Measurements from ENCODE around the gene KANSL1. TPM values are rescaled to one million over a fixed set of nuclear protein-coding genes. Genes with fewer than 3 reads are reported as not detected.

KANSL1 gene
- total RNA-seq, 2 donors from 2014 or later = 68.2 to 190 TPM

DNA sequence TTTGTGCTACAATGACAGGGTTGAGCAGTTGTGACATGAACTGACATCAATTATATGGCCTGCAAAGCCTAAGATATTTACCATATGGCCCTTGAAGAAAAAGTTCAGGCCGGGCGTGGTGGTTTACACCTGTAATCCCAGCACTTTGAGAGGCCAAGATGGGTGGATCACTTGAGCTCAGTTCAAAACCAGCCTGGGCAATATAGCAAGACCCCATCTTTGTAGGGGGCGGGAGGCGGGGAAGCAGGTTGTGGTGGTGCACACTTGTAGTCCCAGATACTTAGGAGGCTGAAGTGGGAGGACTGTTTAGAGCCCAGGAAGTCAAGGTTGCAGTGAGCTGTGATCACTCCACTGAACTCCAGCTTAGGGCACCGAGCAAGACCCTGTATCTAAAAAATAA lies 145.8 kb downstream of the KANSL1 start:
- Histone ChIP-seq H3K9me3 (no peaks in the 10 kb centered on the region), H3K27me3 (no peaks in the 10 kb centered on the region), H3K36me3 (replicated peaks in 1 of 2; ENCODE audit: insufficient read depth in 1 of 2, low read depth in 2 of 2) (peaks cover 6 to 17% of the 10 kb centered on the region in 2 donors), H3K27ac (peak overlapping the region in 2 of 4 donors; percentile 26 to 86), H3K4me3 (no peak overlapping the region), H3K4me1 (peaks cover 71% of the 10 kb centered on the region)
- no peak for ATAC-seq
- WGBS, 2 donors = 92 to 97% methylated on average over 5 of the region's 5 CpGs
- TF ChIP-seq POLR2A (IDR thresholded peaks at IDR 0.05) = no peak
- TF ChIP-seq, protein P1, sequence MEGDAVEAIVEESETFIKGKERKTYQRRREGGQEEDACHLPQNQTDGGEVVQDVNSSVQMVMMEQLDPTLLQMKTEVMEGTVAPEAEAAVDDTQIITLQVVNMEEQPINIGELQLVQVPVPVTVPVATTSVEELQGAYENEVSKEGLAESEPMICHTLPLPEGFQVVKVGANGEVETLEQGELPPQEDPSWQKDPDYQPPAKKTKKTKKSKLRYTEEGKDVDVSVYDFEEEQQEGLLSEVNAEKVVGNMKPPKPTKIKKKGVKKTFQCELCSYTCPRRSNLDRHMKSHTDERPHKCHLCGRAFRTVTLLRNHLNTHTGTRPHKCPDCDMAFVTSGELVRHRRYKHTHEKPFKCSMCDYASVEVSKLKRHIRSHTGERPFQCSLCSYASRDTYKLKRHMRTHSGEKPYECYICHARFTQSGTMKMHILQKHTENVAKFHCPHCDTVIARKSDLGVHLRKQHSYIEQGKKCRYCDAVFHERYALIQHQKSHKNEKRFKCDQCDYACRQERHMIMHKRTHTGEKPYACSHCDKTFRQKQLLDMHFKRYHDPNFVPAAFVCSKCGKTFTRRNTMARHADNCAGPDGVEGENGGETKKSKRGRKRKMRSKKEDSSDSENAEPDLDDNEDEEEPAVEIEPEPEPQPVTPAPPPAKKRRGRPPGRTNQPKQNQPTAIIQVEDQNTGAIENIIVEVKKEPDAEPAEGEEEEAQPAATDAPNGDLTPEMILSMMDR (IDR thresholded peaks at IDR 0.05) = no peak
- DNase-seq = no peak
- intact Hi-C loops (cut with DNase I) = no loop called here

DNA sequence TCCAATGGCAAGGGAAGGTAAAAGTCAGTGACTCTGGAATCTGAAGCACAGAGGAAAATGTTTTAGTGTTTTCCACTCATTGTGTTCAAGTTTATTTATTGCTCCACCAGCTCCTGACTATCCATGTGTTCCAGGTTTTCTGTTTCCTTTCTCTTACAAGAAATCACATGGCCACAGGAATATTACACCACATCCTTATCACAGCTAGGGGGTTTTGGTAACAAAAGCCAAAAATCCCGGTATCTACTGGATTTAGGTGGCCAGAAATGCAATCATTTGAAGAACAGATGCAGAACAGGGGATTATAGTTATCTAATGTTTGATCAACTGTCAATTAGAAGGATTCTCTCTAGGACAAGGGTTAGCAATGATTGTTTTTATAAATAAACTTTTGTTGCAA lies 146.3 kb downstream of the KANSL1 start:
- ATAC-seq (no peak), DNase-seq (no peak)
- Histone ChIP-seq H3K36me3 (replicated peaks in 1 of 2; ENCODE audit: insufficient read depth in 1 of 2, low read depth in 2 of 2) (peaks cover 6 to 17% of the 10 kb centered on the region in 2 donors), H3K9me3 (no peaks in the 10 kb centered on the region), H3K4me3 (no peak overlapping the region), H3K27me3 (no peaks in the 10 kb centered on the region), H3K27ac (peak overlapping the region in 3 of 4 donors; percentile 7 to 86 (median 26)), H3K4me1 (peaks cover 71% of the 10 kb centered on the region)
- intact Hi-C loops (cut with DNase I) = no loop called here
- TF ChIP-seq POLR2A (IDR thresholded peaks at IDR 0.05) = no peak
- TF ChIP-seq, protein P1 (IDR thresholded peaks at IDR 0.05) = peak in 4 of 7 experiments; percentile 11 to 31 (median 22)
- 23% methylated on average over 1 of the region's 1 CpG for WGBS, 2 donors

DNA sequence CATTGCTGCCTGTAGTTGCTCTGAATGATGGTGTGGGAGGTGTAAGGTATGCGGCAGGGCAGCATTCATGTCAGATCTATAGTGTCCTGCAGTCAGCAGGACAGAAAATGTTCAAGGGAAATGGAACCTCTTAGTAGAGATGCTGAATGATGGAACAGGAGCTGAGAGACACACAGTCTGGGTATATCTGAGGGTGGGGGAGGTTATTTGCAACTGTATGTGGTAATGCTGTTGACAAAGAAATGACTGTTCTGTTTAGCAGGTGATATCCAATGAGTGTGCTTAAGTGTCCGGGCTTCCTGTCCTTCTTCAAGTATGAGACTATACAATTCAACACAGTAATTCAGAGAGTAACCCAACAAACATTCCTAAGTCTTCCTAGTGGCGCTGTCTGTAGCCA lies 147.6 kb downstream of the KANSL1 start:
- WGBS, 2 donors = 66 to 73% methylated on average over 3 of the region's 3 CpGs
- Histone ChIP-seq H3K9me3 (no peaks in the 10 kb centered on the region), H3K4me3 (no peak overlapping the region), H3K4me1 (peaks cover 71% of the 10 kb centered on the region), H3K27me3 (no peaks in the 10 kb centered on the region), H3K27ac (peak overlapping the region in 3 of 4 donors; percentile 31 to 86 (median 35)), H3K36me3 (replicated peaks in 1 of 2; ENCODE audit: insufficient read depth in 1 of 2, low read depth in 2 of 2) (peaks cover 6 to 16% of the 10 kb centered on the region in 2 donors)
- DNase-seq = no peak
- TF ChIP-seq, protein P1 (IDR thresholded peaks at IDR 0.05) = no peak
- no peak for TF ChIP-seq POLR2A (IDR thresholded peaks at IDR 0.05)
- no peak for ATAC-seq
- intact Hi-C loops (cut with DNase I) = no loop called here

DNA sequence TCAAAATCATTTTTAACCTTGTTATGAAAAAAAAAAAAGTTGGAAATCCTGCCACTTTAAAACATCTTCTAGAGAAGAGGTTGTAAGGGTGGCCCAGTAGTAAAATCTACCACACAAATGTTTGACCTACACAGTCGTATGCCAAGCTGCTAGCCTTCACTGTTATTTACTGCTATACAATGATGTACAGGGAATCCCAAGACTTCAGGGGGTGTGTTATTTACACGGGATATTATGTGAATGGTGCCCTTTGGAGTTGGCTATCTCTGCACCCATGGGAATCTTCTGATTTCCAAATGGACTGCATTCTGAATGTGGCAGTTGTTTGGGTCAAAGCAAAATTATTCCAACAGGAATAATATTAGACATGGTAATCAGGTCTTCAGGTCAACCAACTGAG lies 148.2 kb downstream of the KANSL1 start:
- intact Hi-C loops (cut with DNase I) = no loop called here
- 23 to 24% methylated on average over 2 of the region's 2 CpGs for WGBS, 2 donors
- ATAC-seq (no peak), DNase-seq (no peak)
- Histone ChIP-seq H3K4me3 (no peak overlapping the region), H3K27me3 (no peaks in the 10 kb centered on the region), H3K36me3 (replicated peaks in 1 of 2; ENCODE audit: insufficient read depth in 1 of 2, low read depth in 2 of 2) (peaks cover 6 to 11% of the 10 kb centered on the region in 2 donors), H3K9me3 (no peaks in the 10 kb centered on the region), H3K4me1 (peaks cover 75% of the 10 kb centered on the region), H3K27ac (peak overlapping the region in 3 of 4 donors; percentile 31 to 86 (median 72))
- TF ChIP-seq, protein P1 (IDR thresholded peaks at IDR 0.05) = no peak
- TF ChIP-seq POLR2A (IDR thresholded peaks at IDR 0.05) = no peak

DNA sequence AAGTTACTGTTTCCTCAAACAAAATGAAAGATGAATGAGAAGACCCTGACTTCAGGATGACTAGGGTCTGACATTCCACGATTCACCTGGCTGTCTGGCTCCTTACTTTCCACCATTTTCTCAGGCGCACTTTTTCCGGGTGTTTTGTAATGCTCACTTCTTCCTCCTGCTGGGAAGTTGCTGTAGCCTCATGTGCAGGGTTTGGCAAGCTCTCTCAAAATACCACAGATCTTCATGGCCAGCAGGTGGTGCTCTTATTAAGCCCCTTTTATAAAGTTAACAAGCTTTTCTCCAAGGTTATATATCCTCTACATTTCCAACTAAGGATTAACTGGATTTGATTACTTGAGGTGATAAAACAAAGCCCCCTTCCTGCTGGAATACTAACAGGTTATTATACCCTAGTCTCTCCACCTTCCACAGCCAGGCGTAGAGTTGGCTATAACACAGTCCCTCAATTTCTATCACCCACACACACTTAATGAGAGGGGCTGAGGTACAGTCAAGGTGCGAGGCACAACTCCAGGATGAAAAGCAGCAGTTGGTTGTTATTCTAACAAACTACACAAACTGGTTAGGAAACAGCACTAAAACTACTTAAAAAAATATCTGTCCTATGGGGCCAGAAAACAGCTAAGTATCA lies 148.8 kb downstream of the KANSL1 start:
- peak overlapping the region; percentile 33 to 86 (median 64) for H3K27ac ChIP-seq
- no peaks in the 10 kb centered on the region for H3K9me3 ChIP-seq
- no peak for TF ChIP-seq POLR2A (IDR thresholded peaks at IDR 0.05)
- TF ChIP-seq, protein P1 (IDR thresholded peaks at IDR 0.05) = peak; percentile 79 to 99 (median 98)
- H3K27me3 ChIP-seq = no peaks in the 10 kb centered on the region
- DNase-seq (peak; percentile 86 to 92 (median 88)), ATAC-seq (peak; percentile 88)
- H3K4me1 ChIP-seq = peaks cover 80% of the 10 kb centered on the region
- WGBS, 2 donors = 22 to 29% methylated on average over 5 of the region's 5 CpGs
- H3K4me3 ChIP-seq = no peak overlapping the region
- peaks cover 1 to 6% of the 10 kb centered on the region in 2 donors for H3K36me3 ChIP-seq (replicated peaks in 1 of 2; ENCODE audit: insufficient read depth in 1 of 2, low read depth in 2 of 2)
- intact Hi-C loops (cut with DNase I) = no loop called here
